NOMO-1 treated with dmso at 0.1 percent for 144 hours (cell line): ENCODE results near the gene MEF2D.
A peak's percentile ranks its signal among the peaks of the same experiment; 100 is the strongest.

Source experiments
- DNase-seq: peaks from one replicate; lab custom pipeline; 2025; ENCODE audit not compliant: unreplicated experiment; lab: John Stamatoyannopoulos, UW

The MEF2D gene

GRCh38 chr1:156471496-156472490 lies 28.8 kb downstream of the MEF2D start:
- DNase-seq: no peak

- no peak for DNase-seq
Observed at GRCh38 chr1:156470473-156470872, 30.1 kb downstream of the MEF2D start.

GRCh38 chr1:156468693-156469345 lies 31.8 kb downstream of the MEF2D start:
- DNase-seq: no peak

GRCh38 chr1:156467906-156468305 lies 32.7 kb downstream of the MEF2D start:
- DNase-seq: no peak

GRCh38 chr1:156467385-156467784 lies 33.2 kb downstream of the MEF2D start:
- DNase-seq: no peak

GRCh38 chr1:156465747-156466365 lies 34.7 kb downstream of the MEF2D start:
- DNase-seq: no peak

- no peak for DNase-seq
Observed at GRCh38 chr1:156464825-156465452, 35.6 kb downstream of the MEF2D start.

- DNase-seq: no peak
Observed at GRCh38 chr1:156464335-156464734, 36.2 kb downstream of the MEF2D start.

GRCh38 chr1:156463874-156464273 lies 36.7 kb downstream of the MEF2D start:
- DNase-seq: no peak

- no peak for DNase-seq
Observed at GRCh38 chr1:156462954-156463795, 37.4 kb downstream of the MEF2D start.

GRCh38 chr1:156461781-156462647 lies 38.6 kb downstream of the MEF2D start:
- DNase-seq: no peak

- DNase-seq: no peak
Observed at GRCh38 chr1:156461109-156461508, 39.5 kb downstream of the MEF2D start.

- no peak for DNase-seq
Observed at GRCh38 chr1:156460525-156460924, 40.0 kb downstream of the MEF2D start.

- DNase-seq: no peak
Observed at GRCh38 chr1:156458181-156458503, 42.4 kb downstream of the MEF2D start.

GRCh38 chr1:156456625-156457465 lies 43.7 kb downstream of the MEF2D start:
- DNase-seq: peak; percentile 95

GRCh38 chr1:156455362-156455761 lies 45.2 kb downstream of the MEF2D start:
- DNase-seq: no peak

GRCh38 chr1:156452907-156453306 lies 47.7 kb downstream of the MEF2D start:
- DNase-seq: peak; percentile 57

- no peak for DNase-seq
Observed at GRCh38 chr1:156451505-156452160, 48.9 kb downstream of the MEF2D start.
